Stimulated activated naive CD8-positive, alpha-beta T cell treated with anti-CD3 and anti-CD28 coated beads, Interleukin-15, Interleukin-2, amounts not matched to agents 100 U/mL and 50 U/mL, for 24 hours (primary cell): ENCODE results near the gene TICRR.
"Not testable (repeated sequence)": the region's sequence is repeated elsewhere in the genome, so short reads cannot be mapped to it uniquely, and the experiment has no call there.

ENCODE experiments used
- ATAC-seq: fragments of 150-1000 bp; cut with Tn5 transposase; one replicate; pipeline ENCODE4 v1.10.0; 2021
- DNase-seq: peaks from one replicate; pipeline ENCODE4 v3.0.0; 2021

Gene TICRR

GRCh38 chr15:89575146-89575655, at the start of gene TICRR:
TSS of gene TICRR (plus strand) at chr15:89575469. CDS start at chr15:89575587, 118 bp downstream.
- DNase-seq = peak; percentile 93
- ATAC-seq = peak; percentile 97

GRCh38 chr15:89526181-89526580, 49.1 kb upstream of the TICRR start:
- DNase-seq (no peak), ATAC-seq (no peak)

GRCh38 chr15:89526601-89527441, 48.4 kb upstream of the TICRR start:
- DNase-seq = no peak
- no peak for ATAC-seq

GRCh38 chr15:89528757-89529352, 46.4 kb upstream of the TICRR start:
- DNase-seq = no peak
- ATAC-seq = no peak

- no peak for DNase-seq
- ATAC-seq = no peak
Observed at GRCh38 chr15:89530976-89531375, 44.3 kb upstream of the TICRR start.

- ATAC-seq (no peak), DNase-seq (no peak)
Observed at GRCh38 chr15:89531796-89532537, 43.3 kb upstream of the TICRR start.

- no peak for ATAC-seq
- no peak for DNase-seq
Observed at GRCh38 chr15:89533861-89534544, 41.3 kb upstream of the TICRR start.

- DNase-seq = no peak
- ATAC-seq = no peak
Observed at GRCh38 chr15:89539027-89539426, 36.2 kb upstream of the TICRR start.

GRCh38 chr15:89542369-89542768, 32.9 kb upstream of the TICRR start:
- DNase-seq (no peak), ATAC-seq (no peak)

GRCh38 chr15:89543389-89543788, 31.9 kb upstream of the TICRR start:
- DNase-seq = no peak
- no peak for ATAC-seq

GRCh38 chr15:89549138-89549537, 26.1 kb upstream of the TICRR start:
- DNase-seq, ATAC-seq: not testable (repeated sequence)

GRCh38 chr15:89550427-89550826, 24.8 kb upstream of the TICRR start:
- DNase-seq (no peak), ATAC-seq (no peak)

GRCh38 chr15:89551550-89551949, 23.7 kb upstream of the TICRR start:
- no peak for DNase-seq
- peak; percentile 40 for ATAC-seq

GRCh38 chr15:89553632-89554031, 21.6 kb upstream of the TICRR start:
- ATAC-seq = no peak

GRCh38 chr15:89554247-89554646, 21.0 kb upstream of the TICRR start:
- ATAC-seq = no peak

More at GRCh38 chr15:89553632-89554031, 21.6 kb upstream of the TICRR start:
- DNase-seq = no peak

GRCh38 chr15:89555768-89556167, 19.5 kb upstream of the TICRR start:
- ATAC-seq (no peak), DNase-seq (no peak)

More at GRCh38 chr15:89554247-89554646, 21.0 kb upstream of the TICRR start:
- no peak for DNase-seq

GRCh38 chr15:89556413-89557262, 18.6 kb upstream of the TICRR start:
- peak; percentile 49 for ATAC-seq
- peak; percentile 47 for DNase-seq

- ATAC-seq = no peak
Observed at GRCh38 chr15:89559769-89560264, 15.5 kb upstream of the TICRR start.

GRCh38 chr15:89566181-89566580, 9.1 kb upstream of the TICRR start:
- DNase-seq = no peak
- no peak for ATAC-seq

More at GRCh38 chr15:89559769-89560264, 15.5 kb upstream of the TICRR start:
- no peak for DNase-seq

GRCh38 chr15:89566621-89567294, 8.5 kb upstream of the TICRR start:
- ATAC-seq = no peak
- DNase-seq = no peak
